A673 (cell line): ENCODE data around the gene WBP1L. TPM values are rescaled to one million over a fixed set of nuclear protein-coding genes. Genes with fewer than 3 reads are reported as not detected.

Experiments
- BruUV-seq: library from RNA; stranded (reverse); fragments of 400-500 nt; replicated peaks from 2 replicates; lab custom pipeline; 2021; lab: Mats Ljungman, UMichigan
- CTCF ChIA-PET: fragments of 300-600 bp; sonication (Branson Sonifier 250); formaldehyde crosslinking; loops from one replicate; lab custom pipeline; 2022; ENCODE audit warnings: antibody characterized with exemption; lab: Charles Lee
- POLR2A ChIA-PET: fragments of 300-600 bp; sonication (Branson Sonifier 250); formaldehyde crosslinking; loops from one replicate; lab custom pipeline; 2022; ENCODE audit warnings: antibody characterized with exemption; ENCODE audit not compliant: low non-redundant PET; lab: Charles Lee
- DNase-seq: peaks from one replicate; pipeline ENCODE4 v3.0.0-alpha.2; 2015; ENCODE audit warnings: low spot score
- H3K27ac ChIP-seq: fragments of 200-600 bp; sonication (generic); 2 replicates; pipeline ENCODE4 v1.5.1; 2016; ENCODE audit warnings: mixed run types, low read depth, mild to moderate bottlenecking, mixed read lengths, antibody characterized with exemption, low read length; ENCODE audit not compliant: poor library complexity, severe bottlenecking
- H3K27me3 ChIP-seq: fragments of 200-600 bp; sonication (generic); replicated peaks from 2 replicates; pipeline ENCODE4 v1.6.1; 2017; ENCODE audit warnings: mixed run types, low read depth, mild to moderate bottlenecking, mixed read lengths, antibody characterized with exemption, low read length; ENCODE audit not compliant: insufficient read depth, poor library complexity
- H3K36me3 ChIP-seq: fragments of 200-600 bp; sonication (generic); 2 replicates; pipeline ENCODE4 v1.6.1; 2016; ENCODE audit warnings: mixed run types, mild to moderate bottlenecking, mixed read lengths, antibody characterized with exemption, low read length; ENCODE audit not compliant: insufficient read depth, poor library complexity, severe bottlenecking
- H3K4me1 ChIP-seq: fragments of 200-600 bp; sonication (generic); 2 replicates; pipeline ENCODE4 v1.6.1; 2017; ENCODE audit warnings: mixed run types, mild to moderate bottlenecking, mixed read lengths, antibody characterized with exemption, low read length; ENCODE audit not compliant: insufficient read depth, poor library complexity, severe bottlenecking
- H3K4me3 ChIP-seq: fragments of 200-600 bp; sonication (generic); 2 replicates; pipeline ENCODE4 v1.5.1; 2016; ENCODE audit warnings: low read depth, mixed run types, mild to moderate bottlenecking, mixed read lengths, low read length; ENCODE audit not compliant: poor library complexity, severe bottlenecking
- H3K9me3 ChIP-seq: fragments of 200-600 bp; sonication (generic); 2 replicates; pipeline ENCODE4 v1.6.1; 2016; ENCODE audit warnings: mixed run types, low read depth, mild to moderate bottlenecking, mixed read lengths, antibody characterized with exemption, low read length; ENCODE audit not compliant: poor library complexity, severe bottlenecking
- CTCF ChIP-seq: fragments of 300-800, 200-600 bp; sonication (generic); conservative IDR thresholded peaks from 2 replicates; pipeline ENCODE4 v1.5.1; 2017; ENCODE audit warnings: low read depth, mild to moderate bottlenecking, antibody characterized with exemption, low read length, moderate library complexity, mixed read lengths
- EZH2 ChIP-seq: fragments of 200-600 bp; sonication (generic); IDR thresholded peaks from 2 replicates; pipeline ENCODE4 v1.6.1; 2017; ENCODE audit warnings: borderline replicate concordance, low read depth, mild to moderate bottlenecking, mixed read lengths, antibody characterized with exemption, low read length; ENCODE audit not compliant: poor library complexity, severe bottlenecking
- intact Hi-C: fragments of 100-400 bp; cut with micrococcal nuclease; formaldehyde crosslinking; loops from one replicate; pipeline ENCODE4 v1.10.0; 2022; ENCODE audit not compliant: unreplicated experiment
- total RNA-seq: library from RNA; stranded (reverse); gene quantifications from 2 replicates; pipeline ENCODE4 v1.2.3, GENCODE V29; 2021

The WBP1L gene
- total RNA-seq, 1 experiment from 2014 or later: 20.3 TPM

GRCh38 chr10:102780527-102780808 is 36.7 kb downstream of the WBP1L start:
- Histone ChIP-seq H3K4me3 (no peak overlapping the region), H3K9me3 (no peaks in the 10 kb centered on the region), H3K27me3 (no peaks in the 10 kb centered on the region), H3K4me1 (peaks cover 40% of the 10 kb centered on the region), H3K36me3 (no peaks in the 10 kb centered on the region), H3K27ac (no peak overlapping the region)
- no TSS peak for BruUV-seq
- ChIA-PET POLR2A (no interaction called here), CTCF (no interaction called here)
- TF ChIP-seq CTCF (no peak), EZH2 (no peak)
- intact Hi-C loops: no loop called here
- no peak for DNase-seq

- Histone ChIP-seq H3K27me3 (no peaks in the 10 kb centered on the region), H3K27ac (peak overlapping the region; percentile 25), H3K4me3 (no peak overlapping the region), H3K9me3 (no peaks in the 10 kb centered on the region), H3K4me1 (peaks cover 40% of the 10 kb centered on the region), H3K36me3 (no peaks in the 10 kb centered on the region)
- TF ChIP-seq CTCF (no peak), EZH2 (no peak)
- BruUV-seq: no TSS peak
- CTCF ChIA-PET: no interaction called here
- intact Hi-C loops: no loop called here
- peak; percentile 40 for DNase-seq
- POLR2A ChIA-PET: interaction anchor here (0.6 kb wide), 1 partner anchor 62 kb away, joined by 5 read pairs; no protein-coding TSS in a partner anchor
Observed at GRCh38 chr10:102781090-102781920, 37.6 kb downstream of the WBP1L start.

GRCh38 chr10:102781921-102782557 is 38.3 kb downstream of the WBP1L start:
- Histone ChIP-seq H3K4me1 (peaks cover 40% of the 10 kb centered on the region), H3K27ac (no peak overlapping the region), H3K36me3 (no peaks in the 10 kb centered on the region), H3K27me3 (no peaks in the 10 kb centered on the region), H3K4me3 (no peak overlapping the region), H3K9me3 (no peaks in the 10 kb centered on the region)
- POLR2A ChIA-PET: interaction anchor here (0.6 kb wide), 1 partner anchor 62 kb away, joined by 5 read pairs; no protein-coding TSS in a partner anchor
- TF ChIP-seq CTCF (no peak), EZH2 (no peak)
- no peak for DNase-seq
- intact Hi-C loops: no loop called here
- BruUV-seq: no TSS peak
- CTCF ChIA-PET: no interaction called here
